ENCODE results near the gene THYN1.

Gene THYN1

DNA sequence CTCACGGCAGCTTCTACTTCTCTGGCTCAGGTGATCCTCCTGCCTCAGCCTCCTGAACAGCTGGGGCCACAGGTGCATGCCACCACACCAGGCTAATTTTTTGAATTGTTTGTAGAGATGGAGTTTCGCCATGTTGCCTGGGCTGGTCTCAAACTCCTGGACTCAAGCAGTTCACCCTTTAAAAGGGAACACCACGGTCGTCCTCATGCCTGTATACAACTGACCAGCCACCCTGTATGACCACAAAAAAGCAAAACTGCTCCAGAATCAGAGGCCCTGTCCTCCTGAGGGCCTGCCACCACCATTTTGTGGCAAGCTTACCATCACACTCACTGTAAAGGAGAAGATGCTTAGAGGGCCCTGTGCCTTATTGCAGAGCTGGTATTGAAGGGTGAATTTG is 25.2 kb upstream of the THYN1 start:
- no peak for DNase-seq (ENCODE audit: low read depth)
- TF ChIP-seq, protein P1, sequence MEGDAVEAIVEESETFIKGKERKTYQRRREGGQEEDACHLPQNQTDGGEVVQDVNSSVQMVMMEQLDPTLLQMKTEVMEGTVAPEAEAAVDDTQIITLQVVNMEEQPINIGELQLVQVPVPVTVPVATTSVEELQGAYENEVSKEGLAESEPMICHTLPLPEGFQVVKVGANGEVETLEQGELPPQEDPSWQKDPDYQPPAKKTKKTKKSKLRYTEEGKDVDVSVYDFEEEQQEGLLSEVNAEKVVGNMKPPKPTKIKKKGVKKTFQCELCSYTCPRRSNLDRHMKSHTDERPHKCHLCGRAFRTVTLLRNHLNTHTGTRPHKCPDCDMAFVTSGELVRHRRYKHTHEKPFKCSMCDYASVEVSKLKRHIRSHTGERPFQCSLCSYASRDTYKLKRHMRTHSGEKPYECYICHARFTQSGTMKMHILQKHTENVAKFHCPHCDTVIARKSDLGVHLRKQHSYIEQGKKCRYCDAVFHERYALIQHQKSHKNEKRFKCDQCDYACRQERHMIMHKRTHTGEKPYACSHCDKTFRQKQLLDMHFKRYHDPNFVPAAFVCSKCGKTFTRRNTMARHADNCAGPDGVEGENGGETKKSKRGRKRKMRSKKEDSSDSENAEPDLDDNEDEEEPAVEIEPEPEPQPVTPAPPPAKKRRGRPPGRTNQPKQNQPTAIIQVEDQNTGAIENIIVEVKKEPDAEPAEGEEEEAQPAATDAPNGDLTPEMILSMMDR (conservative IDR thresholded peaks at IDR 0.05; ENCODE audit: low read depth, low read length): no peak
- no peak overlapping the region for H3K4me3 ChIP-seq (ENCODE audit: low read depth, low read length)

- H3K4me3 ChIP-seq (ENCODE audit: low read depth, low read length): no peak overlapping the region
- DNase-seq (ENCODE audit: low read depth): no peak
- TF ChIP-seq, protein P1 (conservative IDR thresholded peaks at IDR 0.05; ENCODE audit: low read depth, low read length): no peak
These were observed 24.2 kb upstream of the THYN1 start for GRCh38 chr11:134277183-134278001.

GRCh38 chr11:134276396-134277182 is 23.4 kb upstream of the THYN1 start:
- H3K4me3 ChIP-seq (ENCODE audit: low read depth, low read length): peak overlapping the region; percentile 41
- TF ChIP-seq, protein P1 (conservative IDR thresholded peaks at IDR 0.05; ENCODE audit: low read depth, low read length): no peak
- no peak for DNase-seq (ENCODE audit: low read depth)

GRCh38 chr11:134275534-134276395 is 22.6 kb upstream of the THYN1 start, which contains the start of gene GLB1L3:
Gene GLB1L3, plus strand, starts transcription at chr11:134276379. Its CDS starts 362 bp downstream, at chr11:134276741.
- TF ChIP-seq, protein P1 (conservative IDR thresholded peaks at IDR 0.05; ENCODE audit: low read depth, low read length): peak; percentile 52
- peak; percentile 29 for DNase-seq (ENCODE audit: low read depth)
- peak within 1 kb of the TSS; percentile 41 for H3K4me3 ChIP-seq (ENCODE audit: low read depth, low read length)

GRCh38 chr11:134275188-134275533 is 22.0 kb upstream of the THYN1 start:
- TF ChIP-seq, protein P1 (conservative IDR thresholded peaks at IDR 0.05; ENCODE audit: low read depth, low read length): no peak
- no peak for DNase-seq (ENCODE audit: low read depth)
- no peak overlapping the region for H3K4me3 ChIP-seq (ENCODE audit: low read depth, low read length)

DNA sequence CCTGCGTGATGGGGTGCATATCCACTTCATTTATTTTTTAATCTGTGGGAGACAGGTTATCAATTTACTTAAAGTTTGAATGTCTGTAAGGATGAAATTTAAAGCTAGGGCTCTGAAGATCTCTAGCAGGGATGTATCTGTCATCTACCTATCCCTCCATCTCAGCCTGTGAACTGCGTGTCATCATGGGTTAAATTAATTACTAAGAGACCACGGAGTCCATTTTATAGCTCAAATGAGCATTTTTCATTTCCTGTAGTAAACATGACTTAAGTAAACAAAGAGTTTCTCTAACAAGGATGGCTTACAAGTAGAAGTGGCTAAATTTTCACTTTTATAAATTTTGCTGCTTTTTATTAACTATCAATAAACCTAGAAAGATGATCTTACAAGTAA is 20.2 kb upstream of the THYN1 start:
- DNase-seq (ENCODE audit: low read depth): no peak
- TF ChIP-seq, protein P1 (conservative IDR thresholded peaks at IDR 0.05; ENCODE audit: low read depth, low read length): no peak
- H3K4me3 ChIP-seq (ENCODE audit: low read depth, low read length): no peak overlapping the region

All from choroid plexus epithelial cell (primary cell).